A673 (cell line): ENCODE data around the gene DDHD1. TPM values are rescaled to one million over a fixed set of nuclear protein-coding genes. Genes with fewer than 3 reads are reported as not detected.

Experiments used
- BruUV-seq: library from RNA; stranded (reverse); fragments of 400-500 nt; replicated peaks from 2 replicates; lab custom pipeline; 2021; lab: Mats Ljungman, UMichigan
- CTCF ChIA-PET: fragments of 300-600 bp; sonication (Branson Sonifier 250); formaldehyde crosslinking; loops from one replicate; lab custom pipeline; 2022; ENCODE audit warnings: antibody characterized with exemption; lab: Charles Lee
- POLR2A ChIA-PET: fragments of 300-600 bp; sonication (Branson Sonifier 250); formaldehyde crosslinking; loops from one replicate; lab custom pipeline; 2022; ENCODE audit warnings: antibody characterized with exemption; ENCODE audit not compliant: low non-redundant PET; lab: Charles Lee
- DNase-seq: peaks from one replicate; pipeline ENCODE4 v3.0.0-alpha.2; 2015; ENCODE audit warnings: low spot score
- H3K27ac ChIP-seq: fragments of 200-600 bp; sonication (generic); 2 replicates; pipeline ENCODE4 v1.5.1; 2016; ENCODE audit warnings: mixed run types, low read depth, mild to moderate bottlenecking, mixed read lengths, antibody characterized with exemption, low read length; ENCODE audit not compliant: poor library complexity, severe bottlenecking
- H3K27me3 ChIP-seq: fragments of 200-600 bp; sonication (generic); replicated peaks from 2 replicates; pipeline ENCODE4 v1.6.1; 2017; ENCODE audit warnings: mixed run types, low read depth, mild to moderate bottlenecking, mixed read lengths, antibody characterized with exemption, low read length; ENCODE audit not compliant: insufficient read depth, poor library complexity
- H3K36me3 ChIP-seq: fragments of 200-600 bp; sonication (generic); 2 replicates; pipeline ENCODE4 v1.6.1; 2016; ENCODE audit warnings: mixed run types, mild to moderate bottlenecking, mixed read lengths, antibody characterized with exemption, low read length; ENCODE audit not compliant: insufficient read depth, poor library complexity, severe bottlenecking
- H3K4me1 ChIP-seq: fragments of 200-600 bp; sonication (generic); 2 replicates; pipeline ENCODE4 v1.6.1; 2017; ENCODE audit warnings: mixed run types, mild to moderate bottlenecking, mixed read lengths, antibody characterized with exemption, low read length; ENCODE audit not compliant: insufficient read depth, poor library complexity, severe bottlenecking
- H3K4me3 ChIP-seq: fragments of 200-600 bp; sonication (generic); 2 replicates; pipeline ENCODE4 v1.5.1; 2016; ENCODE audit warnings: low read depth, mixed run types, mild to moderate bottlenecking, mixed read lengths, low read length; ENCODE audit not compliant: poor library complexity, severe bottlenecking
- H3K9me3 ChIP-seq: fragments of 200-600 bp; sonication (generic); 2 replicates; pipeline ENCODE4 v1.6.1; 2016; ENCODE audit warnings: mixed run types, low read depth, mild to moderate bottlenecking, mixed read lengths, antibody characterized with exemption, low read length; ENCODE audit not compliant: poor library complexity, severe bottlenecking
- CTCF ChIP-seq: fragments of 300-800, 200-600 bp; sonication (generic); conservative IDR thresholded peaks from 2 replicates; pipeline ENCODE4 v1.5.1; 2017; ENCODE audit warnings: low read depth, mild to moderate bottlenecking, antibody characterized with exemption, low read length, moderate library complexity, mixed read lengths
- EZH2 ChIP-seq: fragments of 200-600 bp; sonication (generic); IDR thresholded peaks from 2 replicates; pipeline ENCODE4 v1.6.1; 2017; ENCODE audit warnings: borderline replicate concordance, low read depth, mild to moderate bottlenecking, mixed read lengths, antibody characterized with exemption, low read length; ENCODE audit not compliant: poor library complexity, severe bottlenecking
- intact Hi-C: fragments of 100-400 bp; cut with micrococcal nuclease; formaldehyde crosslinking; loops from one replicate; pipeline ENCODE4 v1.10.0; 2022; ENCODE audit not compliant: unreplicated experiment
- total RNA-seq: library from RNA; stranded (reverse); gene quantifications from 2 replicates; pipeline ENCODE4 v1.2.3, GENCODE V29; 2021

DDHD1 gene
- total RNA-seq, 1 experiment from 2014 or later: 21.9 TPM

GRCh38 chr14:53027041-53027440 lies 126.1 kb downstream of the DDHD1 start:
- intact Hi-C loops: no loop called here
- CTCF ChIA-PET: no interaction called here
- Histone ChIP-seq H3K9me3 (no peaks in the 10 kb centered on the region), H3K36me3 (no peaks in the 10 kb centered on the region), H3K4me1 (peaks cover 2% of the 10 kb centered on the region), H3K27me3 (no peaks in the 10 kb centered on the region), H3K4me3 (no peak overlapping the region), H3K27ac (no peak overlapping the region)
- DNase-seq: no peak
- BruUV-seq: no TSS peak
- POLR2A ChIA-PET: no interaction called here
- no peak for TF ChIP-seq CTCF
- no peak for TF ChIP-seq EZH2

GRCh38 chr14:53023325-53023724 lies 129.8 kb downstream of the DDHD1 start:
- POLR2A ChIA-PET: no interaction called here

GRCh38 chr14:53022593-53022992 lies 130.5 kb downstream of the DDHD1 start:
- POLR2A ChIA-PET: no interaction called here
- CTCF ChIA-PET: no interaction called here
- no peak for TF ChIP-seq CTCF
- no peak for TF ChIP-seq EZH2
- H3K36me3 ChIP-seq: no peaks in the 10 kb centered on the region
- intact Hi-C loops: no loop called here
- H3K27ac ChIP-seq: no peak overlapping the region
- H3K4me3 ChIP-seq: no peak overlapping the region
- H3K27me3 ChIP-seq: no peaks in the 10 kb centered on the region
- BruUV-seq: no TSS peak
- no peaks in the 10 kb centered on the region for H3K4me1 ChIP-seq
- DNase-seq: no peak
- H3K9me3 ChIP-seq: no peaks in the 10 kb centered on the region

More at GRCh38 chr14:53023325-53023724, 129.8 kb downstream of the DDHD1 start:
- H3K27me3 ChIP-seq: no peaks in the 10 kb centered on the region
- H3K36me3 ChIP-seq: no peaks in the 10 kb centered on the region
- intact Hi-C loops: no loop called here
- DNase-seq: no peak
- BruUV-seq: no TSS peak
- no peaks in the 10 kb centered on the region for H3K9me3 ChIP-seq
- no peak for TF ChIP-seq CTCF
- TF ChIP-seq EZH2: no peak
- CTCF ChIA-PET: no interaction called here
- H3K4me1 ChIP-seq: no peaks in the 10 kb centered on the region
- no peak overlapping the region for H3K4me3 ChIP-seq
- H3K27ac ChIP-seq: no peak overlapping the region
